Globus pallidus (tissue), 1 donor: ENCODE data around the gene FARP1.

Source experiments
- DNase-seq: peaks from one replicate; pipeline ENCODE4 v3.0.0-alpha.2; 2015; ENCODE audit warnings: low spot score

Gene FARP1

GRCh38 chr13:98443329-98443728 lies 300.4 kb downstream of the FARP1 start:
- no peak for DNase-seq

- DNase-seq = no peak
Observed at GRCh38 chr13:98443800-98444325, 301.0 kb downstream of the FARP1 start.

GRCh38 chr13:98444381-98444780 lies 301.5 kb downstream of the FARP1 start:
- no peak for DNase-seq

GRCh38 chr13:98445340-98446233 lies 302.7 kb downstream of the FARP1 start:
- DNase-seq = peak; percentile 39

- DNase-seq = no peak
Observed at GRCh38 chr13:98446234-98446621, 303.3 kb downstream of the FARP1 start.

GRCh38 chr13:98447130-98447529 lies 304.2 kb downstream of the FARP1 start:
- no peak for DNase-seq

- DNase-seq = peak; percentile 69
Observed at GRCh38 chr13:98447881-98448641, 305.2 kb downstream of the FARP1 start.

- DNase-seq = no peak
Observed at GRCh38 chr13:98448642-98448928, 305.7 kb downstream of the FARP1 start.

GRCh38 chr13:98449273-98449672 lies 306.4 kb downstream of the FARP1 start:
- DNase-seq = no peak

GRCh38 chr13:98450026-98450425 lies 307.1 kb downstream of the FARP1 start:
- no peak for DNase-seq

GRCh38 chr13:98450539-98451111 lies 307.7 kb downstream of the FARP1 start:
- DNase-seq = peak; percentile 73

- DNase-seq = peak; percentile 57
Observed at GRCh38 chr13:98451676-98452470, 309.0 kb downstream of the FARP1 start.

GRCh38 chr13:98452851-98453843 lies 310.3 kb downstream of the FARP1 start:
- no peak for DNase-seq

GRCh38 chr13:98454389-98454881 lies 311.5 kb downstream of the FARP1 start:
- DNase-seq = peak; percentile 41

- DNase-seq = no peak
Observed at GRCh38 chr13:98456413-98456845, 313.5 kb downstream of the FARP1 start.

- no peak for DNase-seq
Observed at GRCh38 chr13:98457053-98457452, 314.2 kb downstream of the FARP1 start.

GRCh38 chr13:98458431-98458830 lies 315.5 kb downstream of the FARP1 start:
- no peak for DNase-seq

GRCh38 chr13:98459171-98459681 lies 316.3 kb downstream of the FARP1 start:
- no peak for DNase-seq

GRCh38 chr13:98459721-98460370 lies 317.0 kb downstream of the FARP1 start:
- no peak for DNase-seq

GRCh38 chr13:98460516-98460915 lies 317.6 kb downstream of the FARP1 start:
- no peak for DNase-seq
